Fibroblast of gingiva (primary cell): ENCODE measurements around the gene EXOC3L2.
"Not testable (repeated sequence)": the region's sequence is repeated elsewhere in the genome, so short reads cannot be mapped to it uniquely, and the experiment has no call there.

Experiments used
- DNase-seq: peaks from one replicate; pipeline ENCODE4 v3.0.0-alpha.2; 2011; ENCODE audit warnings: low read depth

The EXOC3L2 gene

GRCh38 chr19:45255611-45256157 is 10.5 kb upstream of the EXOC3L2 start:
- DNase-seq, result no peak

DNA sequence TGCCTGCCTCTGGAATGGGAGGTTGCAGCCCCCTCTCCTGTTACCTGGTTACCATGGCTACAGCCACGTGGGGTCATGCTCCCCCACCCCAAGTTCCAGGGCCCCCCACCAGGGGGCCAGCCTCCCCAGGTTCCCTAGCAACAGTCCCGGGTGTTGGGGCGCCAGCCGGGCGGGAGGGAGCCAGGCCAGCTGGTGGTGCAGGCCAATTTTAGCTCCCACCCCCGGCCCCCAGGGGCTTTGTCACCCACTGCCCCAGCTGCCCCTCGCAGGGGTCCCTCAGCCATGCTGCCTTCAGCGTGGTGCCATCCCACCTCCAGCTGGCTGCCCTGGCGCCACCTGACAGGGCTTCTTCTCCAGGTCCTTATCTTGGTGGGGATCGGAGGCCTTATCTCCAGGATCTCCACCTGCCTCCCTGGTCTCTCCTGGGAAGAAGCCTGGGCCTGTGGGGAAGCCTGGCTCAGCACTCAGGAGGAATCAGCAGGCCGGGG is 8.9 kb upstream of the EXOC3L2 start:
- DNase-seq, result no peak

GRCh38 chr19:45253396-45254027 is 8.3 kb upstream of the EXOC3L2 start:
- peak; percentile 21 for DNase-seq

- DNase-seq, result peak; percentile 14
These were observed 6.5 kb upstream of the EXOC3L2 start for GRCh38 chr19:45251452-45252354.

- DNase-seq, result peak; percentile 43
These were observed 5.7 kb upstream of the EXOC3L2 start, which contains the start of gene MARK4 for GRCh38 chr19:45250832-45251451. Gene MARK4 (plus strand): TSS chr19:45251271. CDS start chr19:45251589, 318 bp downstream.

GRCh38 chr19:45250216-45250831 is 5.1 kb upstream of the EXOC3L2 start:
- DNase-seq, result no peak

- DNase-seq, result no peak
These were observed 4.2 kb upstream of the EXOC3L2 start for GRCh38 chr19:45249261-45250033.

DNA sequence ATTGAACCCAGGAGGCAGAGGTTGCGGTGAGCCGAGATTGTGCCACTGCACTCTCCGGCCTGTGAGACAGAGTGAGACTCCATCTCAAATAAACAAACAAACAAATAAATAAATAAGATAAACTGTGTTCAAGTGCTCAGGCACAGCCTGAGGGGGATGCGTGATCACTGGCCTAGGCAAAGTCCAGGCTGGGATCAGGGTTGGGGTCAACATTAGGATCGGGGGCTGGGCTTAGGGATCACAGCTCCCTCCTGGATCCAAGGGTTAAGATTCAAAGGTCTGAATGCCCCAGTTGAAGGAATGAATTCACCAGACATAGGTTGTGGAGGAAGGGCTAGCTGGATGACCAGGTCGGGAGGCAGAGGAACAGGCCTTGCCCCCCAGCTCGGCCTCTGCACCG is 1.9 kb upstream of the EXOC3L2 start:
- no peak for DNase-seq

GRCh38 chr19:45245826-45246225 is 619 bp upstream of the EXOC3L2 start:
- no peak for DNase-seq

GRCh38 chr19:45244133-45244794 is 943 bp downstream of the EXOC3L2 start:
- no peak for DNase-seq

DNA sequence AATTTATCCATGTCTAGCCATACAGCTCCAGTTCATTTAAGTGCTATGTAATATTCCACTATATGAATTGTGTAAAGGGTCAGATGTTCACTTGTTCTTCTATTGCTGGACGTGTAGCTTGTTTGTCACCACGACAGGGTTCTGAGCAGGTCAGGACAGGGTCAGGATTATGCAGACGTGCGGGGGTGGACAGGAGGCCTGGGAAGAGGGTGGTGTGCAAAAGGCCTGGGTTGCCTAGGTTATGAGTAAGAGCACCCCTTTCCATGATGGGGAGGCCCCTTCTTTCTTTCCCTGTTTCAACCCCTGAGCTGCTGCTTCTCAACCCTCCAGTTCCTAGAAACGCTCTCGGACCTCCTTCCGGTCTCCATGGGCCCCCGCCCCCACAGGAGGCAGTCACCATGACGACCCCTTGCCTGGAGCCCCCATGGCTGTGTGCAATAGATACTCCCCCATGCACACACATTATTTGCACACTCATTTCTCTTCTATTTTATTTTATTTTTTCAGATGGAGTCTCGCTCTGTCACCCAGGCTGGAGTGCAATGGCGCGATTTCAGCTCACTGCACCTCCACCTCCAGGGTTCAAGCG is 2.0 kb downstream of the EXOC3L2 start:
- DNase-seq, result no peak

DNA sequence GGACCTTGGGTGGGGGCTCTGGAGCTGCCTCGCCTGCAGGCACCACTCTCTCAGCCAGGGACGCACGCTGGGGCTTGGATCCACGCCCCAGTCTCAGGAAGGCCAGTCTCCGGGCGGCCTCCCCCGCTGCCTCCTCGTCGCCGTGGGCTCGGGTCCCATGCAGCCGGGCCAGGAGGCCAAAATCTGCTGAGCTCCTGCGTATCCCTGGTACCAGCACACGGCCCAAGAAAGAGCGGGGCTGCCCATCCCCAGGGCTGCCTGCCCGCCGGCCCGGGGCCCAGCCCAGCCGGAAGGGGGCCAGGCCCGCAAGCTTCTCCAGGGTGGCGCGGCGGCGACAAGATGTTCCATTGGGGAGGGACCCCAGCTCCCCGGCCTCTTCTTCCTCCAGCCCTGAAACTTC is 6.7 kb downstream of the EXOC3L2 start:
- no peak for DNase-seq

GRCh38 chr19:45235485-45235884 is 9.7 kb downstream of the EXOC3L2 start:
- no peak for DNase-seq

- no peak for DNase-seq
These were observed 10.9 kb downstream of the EXOC3L2 start for GRCh38 chr19:45234089-45234869.

DNA sequence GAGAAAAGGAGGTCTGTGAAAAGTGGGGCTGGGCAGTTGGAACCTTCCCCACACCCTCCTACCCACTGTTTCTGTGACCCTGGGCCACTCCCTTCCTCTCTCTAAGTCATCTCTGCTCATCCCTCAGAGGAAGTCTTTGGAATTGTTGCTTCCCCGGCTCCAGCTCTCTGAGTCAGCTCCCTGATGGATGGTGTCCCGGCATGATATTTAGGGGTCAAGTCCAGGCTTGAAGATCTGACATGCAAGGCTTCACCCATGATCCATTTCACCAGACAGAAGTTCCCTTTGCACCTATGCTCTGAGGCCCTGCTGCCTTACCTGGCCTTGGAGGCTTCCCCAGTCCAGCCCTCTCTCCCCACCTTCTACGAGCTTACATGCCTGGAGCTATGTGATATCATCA is 13.3 kb downstream of the EXOC3L2 start:
- no peak for DNase-seq

- DNase-seq, result not testable (repeated sequence)
These were observed 16.2 kb downstream of the EXOC3L2 start for GRCh38 chr19:45229056-45229455.

DNA sequence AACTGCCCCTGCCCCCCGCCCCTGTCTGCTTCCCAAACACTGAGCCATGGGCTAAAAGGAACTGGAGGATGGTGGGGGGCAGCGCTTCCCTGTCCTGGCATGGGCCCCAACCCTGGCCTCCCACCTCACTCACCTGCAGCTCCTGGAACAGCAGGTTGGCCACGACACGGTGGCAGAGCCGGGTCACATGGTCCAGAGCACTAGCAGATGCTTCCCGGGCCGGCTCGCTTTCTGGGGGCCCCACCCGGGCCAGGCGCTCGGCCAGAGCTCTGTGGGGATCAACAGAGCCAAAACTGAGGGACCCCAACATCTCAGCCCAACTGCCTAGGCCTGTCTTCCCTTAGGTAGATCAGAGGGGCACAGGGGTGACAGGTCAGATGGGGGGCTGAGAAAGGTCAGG is 20.6 kb downstream of the EXOC3L2 start:
- DNase-seq, result no peak

GRCh38 chr19:45223879-45224278 is 21.3 kb downstream of the EXOC3L2 start:
- DNase-seq, result no peak

DNA sequence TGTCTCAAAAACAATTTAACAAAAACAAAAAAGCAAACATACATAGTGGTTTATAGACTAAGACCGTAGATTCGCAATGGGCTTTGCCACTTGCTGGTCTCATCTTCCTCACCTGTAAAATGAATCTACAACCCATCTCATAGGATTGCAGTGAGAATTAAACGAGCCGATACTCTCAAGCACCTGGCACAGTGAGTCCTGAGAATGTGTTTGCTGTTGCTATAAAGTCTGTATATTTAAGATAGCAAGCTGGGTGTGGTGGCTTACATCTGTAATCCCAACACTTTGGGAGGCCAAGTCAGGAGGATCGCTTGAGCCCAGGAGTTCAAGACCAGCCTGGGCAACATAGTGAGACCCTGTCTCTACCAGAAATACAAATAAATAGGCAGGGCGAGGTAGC is 22.5 kb downstream of the EXOC3L2 start:
- no peak for DNase-seq
